NCI-H2196 treated with DMSO at 0.1 percent for 48 hours (cell line): Measurements from ENCODE around the gene ST6GAL1.
A peak's percentile ranks its signal among the peaks of the same experiment; 100 is the strongest.

Source experiments
- DNase-seq: peaks from one replicate; lab custom pipeline; 2025; ENCODE audit not compliant: unreplicated experiment; lab: John Stamatoyannopoulos, UW

Gene ST6GAL1

DNA sequence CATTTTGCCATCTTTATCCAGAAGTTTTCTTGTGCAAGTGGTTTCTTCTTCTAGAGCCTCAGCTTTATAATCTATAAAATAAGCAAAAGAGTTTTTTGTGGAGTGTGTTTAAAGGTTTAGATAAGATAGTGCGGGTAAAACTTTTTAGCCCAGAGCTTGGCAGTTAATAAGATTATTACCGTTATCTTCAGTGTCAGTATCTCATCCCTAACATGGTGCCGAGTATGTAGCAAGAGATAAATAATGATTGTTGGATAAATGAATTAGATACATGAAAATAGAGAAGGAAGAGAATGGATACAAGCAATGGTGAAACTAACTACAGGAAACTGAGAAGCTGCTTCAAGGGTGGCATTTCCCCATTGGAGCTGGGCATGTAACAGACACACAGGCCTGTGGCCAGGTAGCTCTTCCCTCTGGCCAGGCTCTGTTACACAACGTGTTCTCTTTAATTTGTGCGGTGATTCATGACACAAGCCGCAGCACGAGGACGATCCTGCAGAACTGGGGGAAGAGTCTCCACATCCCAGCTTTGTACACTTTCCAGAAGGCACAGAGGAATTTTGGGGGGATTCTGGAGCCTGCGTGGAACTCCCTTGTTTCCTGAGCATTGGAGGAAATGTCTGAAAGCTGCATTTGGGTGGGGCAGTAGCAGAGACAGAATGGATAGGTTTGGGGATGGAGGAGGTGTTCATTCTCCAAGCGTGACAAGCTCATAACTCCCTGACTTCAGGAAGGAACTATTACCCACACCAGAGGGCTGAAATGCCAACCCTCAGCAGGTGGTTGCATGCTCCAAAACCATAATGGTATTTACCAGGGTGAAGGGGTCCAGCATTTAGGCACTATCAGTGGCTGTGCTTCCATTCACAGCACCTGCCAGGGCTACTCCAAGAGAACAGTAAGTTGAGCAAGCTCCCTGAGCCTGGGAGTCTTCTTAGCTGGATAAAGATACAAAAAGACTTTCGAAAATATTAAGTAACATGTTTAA, 14.2 kb upstream of the ST6GAL1 start:
- no peak for DNase-seq

DNA sequence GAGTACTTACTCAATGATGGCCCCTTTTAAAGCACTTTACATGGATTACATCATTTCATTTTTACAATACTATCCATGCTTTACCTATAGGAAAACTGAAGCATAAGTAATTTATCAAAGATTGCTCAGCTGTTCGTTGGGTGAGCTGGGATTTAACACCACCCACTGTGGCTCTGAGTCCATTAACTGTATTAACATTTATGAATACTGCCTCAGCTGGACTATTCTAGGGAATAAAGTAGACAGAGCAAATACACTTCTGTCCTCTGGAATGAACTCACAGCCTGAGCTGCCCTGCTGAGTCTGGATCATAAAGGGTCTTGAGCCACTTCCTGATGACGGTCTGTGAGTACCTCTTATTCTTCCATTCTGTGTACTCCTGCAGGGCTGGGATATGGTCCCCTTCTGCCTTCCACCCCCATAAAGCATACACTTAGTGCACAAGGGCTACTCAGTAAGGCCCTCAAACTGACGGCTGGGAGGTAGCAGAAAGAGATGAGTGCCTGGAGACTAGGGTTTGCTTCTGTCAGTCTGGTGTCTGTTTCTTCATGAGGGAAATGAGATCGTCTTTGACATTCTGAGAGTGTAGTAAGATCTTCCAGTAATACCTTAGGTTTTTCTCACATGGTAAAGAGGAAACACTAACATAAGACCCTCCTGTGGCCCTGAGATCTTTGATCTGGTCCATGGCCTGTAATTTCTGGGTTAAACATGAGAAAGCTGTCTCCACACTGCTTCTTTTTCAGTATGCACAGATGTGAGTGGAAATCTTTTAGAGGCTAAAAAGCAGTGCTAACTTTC, 12.6 kb upstream of the ST6GAL1 start:
- DNase-seq: no peak

DNA sequence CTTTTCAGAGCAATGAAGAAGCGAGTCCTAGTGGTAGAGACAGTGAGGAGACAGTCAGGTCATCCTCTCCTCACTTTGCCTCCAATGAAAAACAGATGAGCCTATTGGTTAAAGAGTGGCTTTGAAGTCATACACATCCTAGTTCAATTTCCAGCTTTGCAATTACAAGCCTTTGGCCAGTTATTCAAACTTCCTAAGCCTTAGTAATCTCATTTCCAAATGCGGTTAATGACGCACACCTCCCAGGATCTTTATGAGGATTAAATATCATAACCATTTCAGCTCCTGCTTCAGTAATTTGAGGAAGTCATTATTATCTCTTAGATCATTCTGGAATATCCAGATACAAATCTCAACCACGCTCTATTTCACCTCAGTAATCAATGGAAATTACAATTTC, 10.0 kb upstream of the ST6GAL1 start:
- DNase-seq: no peak

DNA sequence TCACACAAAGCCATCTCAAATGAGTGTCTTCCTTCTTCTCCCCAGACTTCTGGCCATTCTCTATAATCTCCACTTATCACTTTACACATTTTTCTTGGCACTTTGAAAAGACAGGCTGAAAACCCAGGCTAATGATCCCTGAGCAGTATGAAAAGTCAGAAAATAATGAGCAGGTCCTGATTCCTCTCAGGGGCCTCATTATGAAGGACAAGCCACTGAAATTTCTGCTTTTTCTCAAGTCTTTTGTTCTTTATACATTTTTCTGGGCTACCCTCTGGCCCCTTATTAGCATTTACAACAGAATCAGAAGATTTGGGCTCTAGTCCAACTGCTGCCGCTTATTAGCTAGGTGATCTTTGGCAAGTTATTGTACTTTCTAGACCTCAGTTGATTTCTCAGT, 9.5 kb upstream of the ST6GAL1 start:
- no peak for DNase-seq

DNA sequence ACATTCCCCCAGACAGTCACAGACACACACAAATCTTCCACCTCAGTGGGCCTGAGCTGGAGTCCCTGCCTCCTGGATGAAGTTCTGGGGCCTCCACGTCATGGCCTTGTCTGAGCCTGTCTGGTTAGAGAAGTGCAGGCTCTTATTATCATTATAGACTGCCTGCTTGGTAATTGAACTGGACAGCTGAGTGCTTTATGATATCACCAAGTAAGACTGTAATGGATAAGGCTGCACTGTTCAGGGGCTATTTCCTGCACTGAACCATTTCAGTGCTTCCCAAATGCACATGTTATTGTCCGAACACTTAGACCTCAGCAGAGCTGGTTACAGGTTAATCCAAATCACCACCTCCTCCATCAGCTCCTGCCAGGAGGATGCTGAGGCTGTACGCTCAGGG, 8.7 kb upstream of the ST6GAL1 start:
- no peak for DNase-seq

DNA sequence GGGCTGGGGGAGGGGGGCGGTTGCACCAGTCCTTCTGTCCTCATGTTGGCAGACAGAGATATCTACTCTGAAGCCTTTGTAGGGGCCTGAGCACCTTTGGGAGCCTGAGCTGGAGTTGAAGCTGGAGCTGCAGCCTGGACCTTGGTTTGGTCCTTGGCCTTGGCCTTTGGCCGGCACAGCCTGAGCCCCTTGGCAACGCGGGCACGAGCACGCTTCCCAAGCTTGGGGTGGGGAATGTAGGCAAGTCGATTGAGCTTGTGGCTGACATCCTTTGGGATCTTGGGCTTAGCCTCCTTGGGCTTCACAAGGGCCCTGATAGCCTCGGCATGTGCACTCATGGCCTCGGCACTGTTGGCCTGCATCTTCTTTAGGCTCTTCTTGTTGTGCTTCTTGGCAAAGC, 8.1 kb upstream of the ST6GAL1 start:
- DNase-seq: no peak

DNA sequence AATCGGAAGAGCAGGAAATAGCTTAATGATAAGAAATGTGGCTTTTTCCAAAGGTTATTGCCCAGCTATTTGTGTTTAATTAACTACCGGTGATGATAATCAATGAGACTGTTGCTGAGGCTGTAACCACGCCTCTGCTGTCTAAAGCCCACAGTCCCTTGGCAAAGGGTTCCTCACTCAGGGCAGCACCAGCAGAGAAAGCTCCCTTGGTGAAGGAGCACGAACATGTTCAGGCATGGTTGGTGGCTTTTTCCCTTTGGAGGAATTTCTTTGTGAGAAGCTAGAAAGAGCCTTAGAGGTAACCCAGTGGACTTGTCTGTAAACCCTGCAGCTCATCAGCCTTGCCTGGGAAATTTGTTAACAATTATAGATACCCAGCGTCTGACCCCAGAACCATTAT, 7.5 kb upstream of the ST6GAL1 start:
- DNase-seq: no peak

DNA sequence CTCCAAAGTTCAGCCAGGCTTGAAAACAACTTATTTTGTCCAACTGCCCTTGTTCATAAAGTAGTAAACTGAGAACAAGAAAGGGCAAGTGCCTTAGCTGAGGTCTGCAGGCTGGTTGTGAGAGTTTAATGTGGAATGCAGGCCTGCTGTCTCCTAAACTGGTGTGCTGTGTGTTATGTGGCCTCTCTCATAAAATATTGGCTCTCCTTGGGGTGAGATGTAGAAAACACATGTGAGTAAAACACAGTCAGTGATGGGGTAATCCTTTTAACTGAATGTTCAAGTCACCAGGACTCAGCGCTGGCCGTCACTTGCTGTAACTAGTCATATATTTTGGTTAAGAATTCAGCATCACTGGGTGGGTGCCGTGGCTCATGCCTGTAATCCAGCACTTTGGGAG, 7.1 kb upstream of the ST6GAL1 start:
- no peak for DNase-seq

DNA sequence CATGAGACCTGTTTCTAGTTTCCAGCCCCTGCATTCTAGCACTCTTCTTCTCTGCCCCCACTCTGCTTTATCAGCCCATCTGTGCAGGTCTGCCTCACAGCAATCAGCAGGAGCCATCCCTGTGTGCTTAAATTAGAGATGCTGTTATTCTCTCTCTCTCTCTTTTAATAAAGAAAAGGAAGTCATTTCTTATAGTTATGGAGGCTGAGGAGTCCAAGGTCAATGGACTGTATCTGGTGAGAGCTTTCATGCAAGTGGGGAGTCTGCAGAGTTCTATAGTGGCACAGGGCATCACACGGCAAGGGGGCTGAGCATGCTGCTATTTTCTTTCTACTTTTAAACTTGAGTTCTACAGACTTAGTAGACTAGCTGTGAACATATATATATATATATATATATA, 4.5 kb upstream of the ST6GAL1 start:
- DNase-seq: no peak

DNA sequence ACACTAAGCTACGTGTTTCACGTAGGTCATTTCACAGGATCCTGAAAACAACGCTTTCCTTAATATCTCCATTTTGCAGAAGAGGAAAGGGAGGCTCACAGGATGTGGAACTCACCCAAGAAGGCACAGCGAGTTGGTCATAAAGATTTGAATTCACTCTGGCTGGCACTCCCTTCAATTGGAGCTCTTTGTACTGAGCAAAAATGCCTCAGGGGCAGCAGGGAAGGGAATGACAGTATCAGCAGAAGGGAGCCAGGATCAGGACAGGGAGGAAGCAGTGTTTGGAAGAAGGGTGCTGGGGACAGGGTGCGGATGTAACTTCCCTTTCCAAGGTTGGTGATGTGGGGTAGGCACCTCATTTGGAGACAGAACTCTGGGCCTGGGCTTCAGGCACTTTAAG, 1.1 kb upstream of the ST6GAL1 start:
- no peak for DNase-seq

DNA sequence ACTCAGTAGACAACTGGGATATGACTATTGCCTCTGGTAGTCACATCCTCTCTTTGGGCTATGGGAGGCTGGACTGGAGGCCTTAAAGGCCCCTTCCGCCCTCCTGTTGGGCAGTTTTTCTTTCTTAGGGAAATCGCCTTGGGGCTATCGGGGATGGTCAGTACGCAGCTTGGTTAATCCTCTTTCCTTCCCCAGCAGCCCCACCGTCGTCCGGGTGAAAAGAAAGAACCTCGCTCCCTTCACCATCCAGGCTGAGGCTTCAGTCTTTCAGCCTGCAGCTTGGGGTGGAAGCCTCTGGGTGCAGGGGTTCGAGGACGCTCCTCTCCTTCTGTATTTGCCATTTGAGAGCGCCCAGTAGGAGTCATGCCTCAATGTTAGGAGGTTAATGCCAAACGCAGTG, 641 bp upstream of the ST6GAL1 start:
- no peak for DNase-seq

DNA sequence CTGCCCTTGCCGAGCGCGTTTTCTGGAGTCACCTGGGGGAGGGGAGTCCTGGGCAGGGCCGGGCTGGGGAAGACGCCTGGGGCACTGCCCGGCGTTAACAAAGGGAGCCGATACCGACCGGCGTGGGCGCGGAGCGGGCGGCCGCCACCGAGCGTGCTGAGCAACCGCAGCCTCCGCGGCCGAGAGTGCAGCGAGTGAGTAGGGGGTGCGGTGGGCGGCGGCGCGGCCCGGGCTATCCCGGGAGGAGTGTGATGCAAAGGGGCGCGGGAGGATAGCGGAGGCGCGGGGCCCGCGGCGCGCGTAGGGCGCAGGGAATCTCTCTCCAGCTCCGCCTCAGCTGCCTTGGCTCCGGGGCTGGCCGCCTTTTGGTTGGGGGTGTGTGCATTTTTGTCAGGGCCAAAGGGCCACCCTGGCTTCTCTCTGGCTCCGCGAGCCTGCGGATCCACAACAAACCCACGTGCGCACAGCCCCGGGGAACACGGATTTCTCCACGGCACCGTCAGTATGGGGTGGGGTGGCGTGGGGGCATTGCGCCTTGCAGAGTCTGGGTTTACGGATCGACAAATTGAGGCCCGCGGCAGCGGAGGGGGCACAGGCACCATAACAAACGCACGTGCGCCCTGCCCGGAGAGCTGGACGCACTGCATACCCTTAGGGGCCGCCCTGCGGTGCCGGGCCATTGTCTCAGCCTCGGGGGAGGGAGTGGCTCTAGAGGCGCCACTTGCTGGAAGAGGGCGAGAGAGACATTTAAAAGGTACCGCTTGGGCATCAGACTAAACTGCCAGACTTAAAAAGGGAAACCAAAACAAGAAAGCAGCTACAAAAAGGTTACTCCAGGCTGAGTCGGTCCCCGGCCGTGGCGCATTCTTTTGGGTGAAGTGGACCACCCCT, 560 bp downstream of the ST6GAL1 start:
- DNase-seq: peak; percentile 94

DNA sequence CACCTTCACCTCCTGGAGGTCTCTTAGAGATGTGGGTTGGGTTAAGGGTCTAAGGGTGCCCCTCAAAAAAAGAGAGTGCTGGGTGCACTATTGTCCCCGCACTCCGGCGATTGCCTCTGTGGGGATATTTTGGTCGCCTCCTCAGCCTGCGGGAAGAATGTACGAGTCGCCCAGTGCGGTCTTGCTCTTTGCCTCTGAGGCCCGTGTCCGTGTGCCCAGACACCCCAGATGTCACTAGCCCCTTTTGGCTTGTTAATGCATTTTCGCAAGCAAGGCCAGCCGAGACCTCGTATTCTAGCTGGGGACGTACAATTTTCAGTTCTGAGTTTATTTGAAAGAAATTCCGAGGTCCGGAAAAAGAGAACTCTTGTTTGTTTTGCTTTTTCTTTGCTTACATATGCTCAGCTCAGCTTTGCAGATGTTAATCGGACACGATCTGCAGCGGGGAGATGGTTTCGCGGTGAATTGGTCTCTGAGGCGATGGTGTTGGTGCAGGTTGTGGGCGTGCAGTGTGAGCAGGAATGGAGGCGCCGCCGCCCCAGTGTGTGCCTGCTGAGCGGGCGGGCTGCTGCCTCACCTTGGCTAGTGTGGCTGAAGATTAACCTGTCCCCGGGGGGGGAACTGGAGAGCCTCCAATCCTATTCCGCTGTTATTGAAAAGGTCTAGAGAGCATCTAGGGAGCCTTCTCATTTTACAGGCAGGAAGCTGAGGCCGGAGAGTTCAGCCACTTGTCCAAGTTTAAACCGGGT, 1.4 kb downstream of the ST6GAL1 start:
- peak; percentile 90 for DNase-seq

DNA sequence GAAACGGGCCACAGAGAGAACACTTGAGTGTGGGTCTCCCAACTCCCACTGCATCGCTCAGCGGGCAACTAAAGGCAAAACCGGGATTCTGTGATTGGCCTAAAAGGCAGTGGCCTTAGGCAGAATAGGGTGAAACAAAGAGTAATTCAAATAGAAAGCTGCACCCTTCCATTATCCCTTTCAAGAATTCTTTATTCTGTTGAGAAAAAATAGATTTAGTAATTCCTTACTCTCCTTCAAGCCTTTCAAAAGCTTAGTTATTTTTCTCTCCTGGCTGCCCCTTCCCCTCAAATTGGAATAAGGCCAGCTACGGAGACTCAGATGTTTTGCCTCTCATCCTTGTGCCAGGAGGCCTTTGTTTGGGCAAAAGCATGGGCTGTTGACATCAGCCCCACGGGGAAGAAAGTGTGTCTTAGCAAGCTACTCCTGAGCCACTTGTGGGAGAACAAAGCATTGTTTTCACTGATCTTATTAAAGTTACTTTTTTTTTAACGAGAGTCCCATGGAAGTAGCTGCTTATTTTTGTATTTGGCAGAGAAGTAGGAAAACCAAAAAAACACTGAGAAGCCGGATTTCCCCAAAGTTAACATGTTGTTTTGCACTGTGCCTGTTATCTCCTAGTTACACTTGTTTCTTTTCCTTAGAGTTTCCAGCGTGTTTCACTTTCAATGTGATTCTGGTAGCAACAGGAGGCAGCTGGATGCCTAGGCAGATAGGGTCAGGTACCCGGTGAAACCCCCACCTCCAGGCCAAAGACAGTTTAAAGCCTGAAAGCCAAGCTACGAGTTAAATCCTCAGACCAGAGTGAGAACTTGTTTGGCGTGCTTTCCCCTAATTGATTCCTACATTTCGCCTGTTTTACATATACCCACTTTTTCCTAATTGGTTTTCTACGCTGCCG, 2.2 kb downstream of the ST6GAL1 start:
- DNase-seq: peak; percentile 72

DNA sequence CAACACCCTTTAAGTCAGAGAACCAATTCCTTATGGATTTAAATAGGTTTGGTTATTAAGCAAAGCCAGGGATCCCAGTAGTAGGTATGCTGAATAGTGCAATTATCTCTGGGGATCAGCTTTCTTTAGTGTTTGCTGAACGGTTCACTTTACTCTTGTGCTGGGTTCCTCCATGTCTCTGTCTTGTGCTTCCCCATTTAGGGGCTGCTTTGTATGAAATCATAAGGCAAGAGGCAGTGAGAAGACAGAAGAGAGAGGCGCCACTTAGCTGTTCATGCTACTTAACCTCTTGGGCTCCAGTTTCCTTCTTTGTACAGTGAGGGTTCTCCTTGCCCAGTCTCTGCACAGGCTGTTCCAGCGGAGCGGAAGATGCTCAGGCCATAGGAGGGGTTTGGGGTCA, 3.5 kb downstream of the ST6GAL1 start:
- no peak for DNase-seq

DNA sequence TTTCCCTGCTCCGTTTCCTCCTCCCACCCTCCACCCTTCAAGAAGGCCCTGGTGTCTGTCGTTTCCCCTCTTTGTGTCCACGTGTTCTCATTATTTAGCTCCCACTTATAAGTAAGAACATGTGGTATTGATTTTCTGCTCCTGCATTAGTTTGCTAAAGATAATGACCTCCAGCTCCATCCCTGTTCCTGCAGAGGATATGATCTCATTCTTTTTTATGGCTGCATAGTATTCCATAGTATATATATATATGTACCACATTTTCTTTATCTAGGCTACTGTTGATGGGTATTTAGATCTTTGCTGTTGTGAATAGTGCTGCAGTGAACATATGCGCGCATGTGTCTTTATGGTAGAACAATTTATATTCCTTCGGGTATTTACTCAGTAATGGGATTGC, 4.8 kb downstream of the ST6GAL1 start:
- no peak for DNase-seq

DNA sequence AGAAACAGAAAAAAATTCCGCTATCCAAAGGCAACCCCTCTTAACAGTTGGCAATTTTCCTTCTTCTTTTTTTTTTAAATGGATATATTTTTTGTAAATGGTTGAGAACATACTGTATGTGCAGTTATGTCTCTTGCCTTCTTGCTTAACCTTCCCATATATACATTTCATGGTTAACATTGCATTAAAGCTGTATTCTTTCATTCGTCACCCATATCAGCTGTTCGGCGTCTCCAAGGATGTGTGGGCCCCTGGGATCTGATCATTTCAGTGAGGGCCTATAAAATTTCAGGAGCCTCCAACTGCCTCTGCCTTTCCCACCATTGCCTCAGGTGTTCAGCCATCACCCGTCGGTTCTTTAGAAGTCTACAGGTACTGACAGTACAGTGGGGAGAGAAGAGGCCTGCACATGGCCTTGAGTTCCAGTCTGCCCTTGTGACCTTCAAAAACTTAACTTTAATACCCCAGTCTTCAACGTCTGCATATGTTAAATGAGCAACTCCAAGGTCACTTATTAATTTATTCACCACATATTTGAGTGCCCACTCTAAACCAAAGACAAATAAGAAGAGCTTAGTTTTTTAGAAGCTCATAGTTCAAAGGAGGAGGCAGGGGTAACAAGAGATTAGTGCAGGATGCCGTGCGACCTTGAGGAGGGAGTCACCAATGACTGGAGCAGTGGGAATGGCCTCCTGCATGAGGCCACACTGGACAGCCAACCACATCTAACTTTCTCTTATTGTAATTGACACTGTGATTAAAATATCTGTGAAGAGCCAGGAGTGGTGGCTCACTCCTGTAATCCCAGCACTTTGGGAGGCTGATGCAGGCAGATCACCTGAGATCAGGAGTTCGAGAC, 6.9 kb downstream of the ST6GAL1 start:
- DNase-seq: no peak

DNA sequence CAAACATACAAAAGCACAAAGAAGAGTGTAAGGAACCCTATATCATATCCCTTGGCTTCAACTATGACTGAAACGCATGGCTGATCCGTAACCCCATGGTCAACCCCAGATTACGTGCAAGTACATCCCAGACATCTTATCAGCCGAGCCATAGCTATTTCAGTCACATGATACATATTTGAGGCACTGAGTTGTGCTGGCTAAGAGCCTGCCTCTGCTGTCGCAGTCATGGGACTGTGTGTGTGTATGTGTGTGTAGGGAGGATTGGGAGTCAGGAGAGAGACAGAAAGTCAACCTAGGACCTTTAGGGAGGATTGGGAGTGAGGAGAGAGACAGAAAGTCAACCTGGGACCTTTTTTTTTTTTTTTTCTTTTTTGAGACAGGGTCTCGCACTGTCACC, 8.4 kb downstream of the ST6GAL1 start:
- DNase-seq: no peak

DNA sequence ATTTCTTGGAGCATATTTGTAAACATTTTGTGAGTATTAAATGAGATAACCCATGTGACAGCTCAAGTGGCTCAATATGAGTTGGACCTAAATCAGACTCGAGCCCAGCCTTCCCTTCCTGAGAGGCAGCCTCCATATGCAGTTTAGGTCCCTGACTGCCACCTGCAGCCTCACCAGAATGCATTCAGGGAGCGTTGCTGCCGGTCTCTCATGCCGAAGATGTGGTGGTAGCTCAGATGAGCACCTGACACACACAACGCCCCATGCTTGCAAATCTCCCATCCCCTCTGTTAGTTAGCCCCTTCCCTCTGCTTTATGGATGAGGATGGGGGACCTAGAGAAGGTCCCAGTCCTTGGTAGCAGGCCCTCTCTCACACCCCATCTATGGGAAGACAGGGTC, 9.2 kb downstream of the ST6GAL1 start:
- DNase-seq: no peak
